Left ventricle myocardium superior (tissue), 1 donor: ENCODE results near the gene EXOC1L. TPM values are rescaled to one million over a fixed set of nuclear protein-coding genes. Genes with fewer than 3 reads are reported as not detected.
"Not testable (repeated sequence)": the region's sequence is repeated elsewhere in the genome, so short reads cannot be mapped to it uniquely, and the experiment has no call there.

Experiments
- ATAC-seq: fragments of 200-7000 bp; cut with Tn5 transposase; one replicate; pipeline ENCODE4 v1.9.1; 2020; ENCODE audit warnings: mild to moderate bottlenecking, moderate library complexity
- DNase-seq: peaks from one replicate; pipeline ENCODE4 v3.0.0-alpha.2; 2020
- intact Hi-C: fragments of 100-400 bp; cut with micrococcal nuclease; formaldehyde crosslinking; loops from one replicate; pipeline ENCODE4 v1.11.0; 2022
- total RNA-seq: library from RNA; stranded (reverse); fragmentation: NEBNext Ultra II Directional; extraction: Animal tissue kit (Norgen Biotek cat#: 25700); gene quantifications from one replicate; pipeline ENCODE4 v1.2.1, GENCODE V29; 2021
- donor health status: DM: no; HTN: yes; CAD: no; lungs with severe emphysema.

The EXOC1L gene
- total RNA-seq, 1 donor from 2014 or later: not detected

GRCh38 chr4:55834086-55834795 lies 14.7 kb downstream of the EXOC1L start:
- ATAC-seq (no peak), DNase-seq (no peak)
- intact Hi-C loops: no loop called here

- DNase-seq (no peak), ATAC-seq (no peak)
- intact Hi-C loops: no loop called here
Observed at GRCh38 chr4:55837903-55838302, 18.3 kb downstream of the EXOC1L start.

GRCh38 chr4:55838356-55838755 lies 18.8 kb downstream of the EXOC1L start:
- ATAC-seq (no peak), DNase-seq (no peak)
- intact Hi-C loops: no loop called here

GRCh38 chr4:55838952-55839351 lies 19.4 kb downstream of the EXOC1L start:
- no peak for DNase-seq
- no peak for ATAC-seq
- intact Hi-C loops: no loop called here

GRCh38 chr4:55840956-55841355 lies 21.4 kb downstream of the EXOC1L start:
- intact Hi-C loops: no loop called here
- no peak for ATAC-seq
- no peak for DNase-seq

GRCh38 chr4:55841373-55842239 lies 22.0 kb downstream of the EXOC1L start:
- intact Hi-C loops, ATAC-seq: not testable (repeated sequence)

GRCh38 chr4:55842312-55842711 lies 22.7 kb downstream of the EXOC1L start:
- intact Hi-C loops, ATAC-seq, DNase-seq: not testable (repeated sequence)

More at GRCh38 chr4:55841373-55842239, 22.0 kb downstream of the EXOC1L start:
- DNase-seq: not testable (repeated sequence)

- ATAC-seq (no peak), DNase-seq (no peak)
- intact Hi-C loops: no loop called here
Observed at GRCh38 chr4:55849724-55850123, 30.1 kb downstream of the EXOC1L start.

- ATAC-seq (no peak), DNase-seq (no peak)
- intact Hi-C loops: no loop called here
Observed at GRCh38 chr4:55851885-55852284, 32.3 kb downstream of the EXOC1L start.

GRCh38 chr4:55853484-55854046 lies 34.0 kb downstream of the EXOC1L start, which contains the start of gene EXOC1:
Gene EXOC1 (plus strand): TSS chr4:55853648. CDS start chr4:55858324, 4,676 bp downstream.
- ATAC-seq (peak; percentile 100), DNase-seq (peak; percentile 100)
- intact Hi-C loops: no loop called here

- peak; percentile 11 for ATAC-seq
- DNase-seq: no peak
- intact Hi-C loops: no loop called here
Observed at GRCh38 chr4:55854129-55854528, 34.5 kb downstream of the EXOC1L start.

GRCh38 chr4:55857586-55857985 lies 38.0 kb downstream of the EXOC1L start:
- DNase-seq (no peak), ATAC-seq (no peak)
- intact Hi-C loops: no loop called here

- intact Hi-C loops: no loop called here
- ATAC-seq (no peak), DNase-seq (no peak)
Observed at GRCh38 chr4:55859711-55860110, 40.1 kb downstream of the EXOC1L start.

GRCh38 chr4:55864577-55865223 lies 45.1 kb downstream of the EXOC1L start:
- DNase-seq (no peak), ATAC-seq (no peak)
- intact Hi-C loops: no loop called here

GRCh38 chr4:55865228-55865806 lies 45.7 kb downstream of the EXOC1L start:
- intact Hi-C loops: no loop called here
- no peak for DNase-seq
- ATAC-seq: no peak

GRCh38 chr4:55866290-55866907 lies 46.8 kb downstream of the EXOC1L start:
- intact Hi-C loops: no loop called here
- ATAC-seq (peak; percentile 96), DNase-seq (no peak)

- ATAC-seq (peak; percentile 94), DNase-seq (no peak)
- intact Hi-C loops: no loop called here
Observed at GRCh38 chr4:55866973-55867574, 47.5 kb downstream of the EXOC1L start.

GRCh38 chr4:55868581-55869090 lies 49.0 kb downstream of the EXOC1L start:
- DNase-seq (no peak), ATAC-seq (no peak)
- intact Hi-C loops: no loop called here
